Erythroblast (primary cell): Measurements from ENCODE around the gene RBFOX2.

ENCODE experiments used
- GATA1 ChIP-seq: IDR thresholded peaks from 2 replicates; pipeline ENCODE4 v1.6.1; 2011; ENCODE audit warnings: low read depth, mild to moderate bottlenecking, control low read depth, low read length, moderate library complexity
- POLR2A ChIP-seq: IDR thresholded peaks from 2 replicates; pipeline ENCODE4 v1.6.1; 2011; ENCODE audit warnings: mild to moderate bottlenecking, low read length

- TF ChIP-seq POLR2A (no peak), GATA1 (no peak)
Observed at GRCh38 chr22:35958334-35958733, 70.3 kb downstream of the RBFOX2 start.
